ENCODE data around the gene GATAD2A. TPM values are rescaled to one million over a fixed set of nuclear protein-coding genes. Genes with fewer than 3 reads are reported as not detected.

GATAD2A gene
- total RNA-seq, 2 experiments from 2014 or later, result 104 to 107 TPM

GRCh38 chr19:19523177-19523576 is 117.7 kb downstream of the GATAD2A start:
- POLR2A ChIA-PET, result interaction anchor here (0.6 kb wide), 1 partner anchor 104 kb away, joined by 3 read pairs; no protein-coding TSS in a partner anchor
- no peaks in the 10 kb centered on the region for H3K27me3 Mint-ChIP-seq
- no peaks in the 10 kb centered on the region for H3K9me3 Mint-ChIP-seq
- Histone ChIP-seq H3K36me3 (ENCODE audit: insufficient read depth, low read length) (peaks cover 56% of the 10 kb centered on the region), H3K27ac (ENCODE audit: low read depth in 1 of 2, low read length in 2 of 2) (no peak overlapping the region), H3K4me3 (ENCODE audit: low read length) (no peak overlapping the region), H3K27me3 (ENCODE audit: control insufficient read depth in 1 of 2, insufficient read depth in 2 of 2, low read length in 2 of 2) (no peaks in the 10 kb centered on the region), H3K4me1 (ENCODE audit: insufficient read depth, low read length) (peaks cover 18% of the 10 kb centered on the region), H3K9me3 (ENCODE audit: control insufficient read depth in 1 of 2, insufficient read depth in 1 of 2, low read length in 2 of 2) (no peaks in the 10 kb centered on the region)
- ATAC-seq (ENCODE audit: poor library complexity) (no peak), DNase-seq (no peak)
- H3K4me3 Mint-ChIP-seq, result no peak overlapping the region
- intact Hi-C loops (cut with DNase I, micrococcal nuclease), result no loop called here
- CTCF ChIA-PET, result no interaction called here
- H3K36me3 Mint-ChIP-seq (ENCODE audit: low read depth), result peaks cover 55% of the 10 kb centered on the region
- TF ChIP-seq CTCF (IDR thresholded peaks at IDR 0.05), result no peak
- peaks cover 20% of the 10 kb centered on the region for H3K4me1 Mint-ChIP-seq (ENCODE audit: low read depth)
- no peak overlapping the region for H3K27ac Mint-ChIP-seq

DNA sequence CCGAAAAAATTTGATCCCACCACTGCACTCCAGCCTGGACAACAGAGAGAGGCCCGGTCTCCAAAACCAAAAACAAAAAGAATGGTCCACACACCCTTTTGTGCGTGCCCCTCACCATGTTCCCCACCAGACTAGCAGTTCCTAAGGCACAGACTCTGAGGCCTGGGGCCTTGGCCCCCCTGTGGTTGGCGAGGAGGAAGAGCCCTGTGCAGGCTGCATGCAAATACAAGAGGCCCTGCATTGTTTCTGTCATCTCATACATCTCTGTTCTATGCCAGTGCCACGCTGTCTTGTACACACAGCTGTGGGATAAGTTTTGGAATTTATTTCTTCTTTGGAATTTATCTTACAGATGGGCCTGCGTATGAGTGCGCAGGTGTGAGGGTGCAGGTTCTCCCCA is 118.6 kb downstream of the GATAD2A start:
- DNase-seq (no peak), ATAC-seq (ENCODE audit: poor library complexity) (no peak)
- intact Hi-C loops (cut with DNase I, micrococcal nuclease), result no loop called here
- Mint-ChIP-seq H3K4me3 (no peak overlapping the region), H3K27me3 (no peaks in the 10 kb centered on the region), H3K36me3 (ENCODE audit: low read depth) (peaks cover 58% of the 10 kb centered on the region), H3K27ac (no peak overlapping the region), H3K4me1 (ENCODE audit: low read depth) (peaks cover 17% of the 10 kb centered on the region), H3K9me3 (no peaks in the 10 kb centered on the region)
- ChIA-PET CTCF (no interaction called here), POLR2A (interaction anchor here (0.6 kb wide), 1 partner anchor 103 kb away, joined by 3 read pairs; no protein-coding TSS in a partner anchor)
- Histone ChIP-seq H3K36me3 (ENCODE audit: insufficient read depth, low read length) (peaks cover 59% of the 10 kb centered on the region), H3K9me3 (ENCODE audit: control insufficient read depth in 1 of 2, insufficient read depth in 1 of 2, low read length in 2 of 2) (no peaks in the 10 kb centered on the region), H3K4me3 (ENCODE audit: low read length) (no peak overlapping the region), H3K27me3 (ENCODE audit: control insufficient read depth in 1 of 2, insufficient read depth in 2 of 2, low read length in 2 of 2) (no peaks in the 10 kb centered on the region), H3K4me1 (ENCODE audit: insufficient read depth, low read length) (peaks cover 18% of the 10 kb centered on the region), H3K27ac (ENCODE audit: low read depth in 1 of 2, low read length in 2 of 2) (no peak overlapping the region)
- no peak for TF ChIP-seq CTCF (IDR thresholded peaks at IDR 0.05)

DNA sequence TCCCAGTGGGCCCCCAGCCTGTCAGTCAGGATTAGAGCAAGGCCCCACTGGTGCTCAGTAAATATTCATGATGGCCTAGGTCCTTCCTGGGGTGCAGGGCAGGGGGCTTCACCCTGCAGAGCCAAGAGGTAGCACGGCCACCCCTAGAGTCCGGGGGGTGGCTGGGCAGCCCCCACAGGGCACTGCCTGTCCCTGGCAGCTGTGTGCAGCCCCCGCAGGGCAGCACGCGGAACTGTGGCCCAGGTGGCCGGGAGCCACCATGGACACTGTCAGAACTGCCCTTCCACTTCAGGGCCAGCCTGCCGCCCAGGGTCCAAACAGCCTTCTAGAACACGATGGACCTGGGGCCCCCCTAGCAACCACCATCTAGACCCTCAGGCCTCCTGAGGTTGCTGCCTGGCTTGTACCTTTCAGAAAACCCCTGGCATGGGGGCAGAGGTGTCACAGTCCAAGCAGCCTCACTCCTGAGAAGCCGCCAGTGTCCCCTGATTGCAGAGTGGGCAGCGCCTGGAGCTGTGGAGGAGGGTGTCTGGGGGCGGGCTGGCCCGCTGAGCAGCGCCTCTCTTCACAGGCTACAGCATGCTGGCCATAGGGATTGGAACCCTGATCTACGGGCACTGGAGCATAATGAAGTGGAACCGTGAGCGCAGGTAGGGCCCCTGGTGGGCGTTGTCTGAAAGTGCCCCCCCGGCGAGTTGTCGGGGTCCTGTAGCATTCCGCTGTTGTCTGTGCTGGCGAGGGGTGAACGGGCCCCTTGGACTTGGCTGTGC is 120.3 kb downstream of the GATAD2A start:
- no peak overlapping the region for H3K27ac ChIP-seq (ENCODE audit: low read depth in 1 of 2, low read length in 2 of 2)
- no peaks in the 10 kb centered on the region for H3K9me3 ChIP-seq (ENCODE audit: control insufficient read depth in 1 of 2, insufficient read depth in 1 of 2, low read length in 2 of 2)
- Mint-ChIP-seq H3K27ac (no peak overlapping the region), H3K4me3 (no peak overlapping the region), H3K27me3 (no peaks in the 10 kb centered on the region), H3K4me1 (ENCODE audit: low read depth) (peaks cover 9% of the 10 kb centered on the region), H3K9me3 (no peaks in the 10 kb centered on the region), H3K36me3 (ENCODE audit: low read depth) (peaks cover 43% of the 10 kb centered on the region)
- DNase-seq (no peak), ATAC-seq (ENCODE audit: poor library complexity) (no peak)
- H3K4me3 ChIP-seq (ENCODE audit: low read length), result no peak overlapping the region
- peaks cover 11% of the 10 kb centered on the region for H3K4me1 ChIP-seq (ENCODE audit: insufficient read depth, low read length)
- TF ChIP-seq CTCF (IDR thresholded peaks at IDR 0.05), result no peak
- H3K36me3 ChIP-seq (ENCODE audit: insufficient read depth, low read length), result peaks cover 50% of the 10 kb centered on the region
- no peaks in the 10 kb centered on the region for H3K27me3 ChIP-seq (ENCODE audit: control insufficient read depth in 1 of 2, insufficient read depth in 2 of 2, low read length in 2 of 2)
- ChIA-PET POLR2A (interaction anchor here (0.5 kb wide), 1 partner anchor 12 kb away, joined by 3 read pairs; no protein-coding TSS in a partner anchor), CTCF (no interaction called here)
- intact Hi-C loops (cut with DNase I, micrococcal nuclease), result no loop called here

All from CD4-positive, alpha-beta T cell (primary cell).